ENCODE measurements around the gene HMX1.

DNA sequence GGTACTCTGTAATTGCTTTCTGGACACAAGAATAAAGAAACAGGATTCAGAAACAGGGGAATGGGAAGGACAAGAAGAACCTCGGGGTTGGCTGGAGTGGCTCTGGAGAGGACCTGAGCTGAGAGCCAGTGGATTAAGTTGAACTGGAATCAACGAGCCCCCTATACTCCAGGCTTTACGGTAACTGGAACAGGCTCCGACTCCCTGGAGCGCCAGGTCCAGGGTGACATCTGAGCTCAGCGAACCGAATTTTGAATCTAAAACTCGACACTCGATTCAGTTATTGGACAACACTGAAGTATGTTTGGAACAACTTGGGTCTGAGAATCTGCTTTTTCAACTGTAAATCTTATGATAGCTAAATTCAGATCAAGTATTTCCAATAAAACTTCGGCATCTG is 23.9 kb downstream of the HMX1 start:
- TF ChIP-seq CTCF (conservative IDR thresholded peaks at IDR 0.05; ENCODE audit: low read depth, low read length) (no peak), EZH2 (IDR thresholded peaks at IDR 0.05; ENCODE audit: low read length, unreplicated experiment) (no peak), EZH2phosphoT487 (IDR thresholded peaks at IDR 0.05; ENCODE audit: borderline replicate concordance, low read length) (no peak)
